Kidney epithelial cell (primary cell): ENCODE data around the gene SPSB2. TPM values are rescaled to one million over a fixed set of nuclear protein-coding genes. Genes with fewer than 3 reads are reported as not detected.

Experiments
- DNase-seq: peaks from one replicate; pipeline ENCODE4 v3.0.0-alpha.2; 2010; ENCODE audit warnings: low read depth
- H3K27me3 ChIP-seq: 2 replicates; pipeline ENCODE4 v1.6.0; 2011; ENCODE audit warnings: low read length; ENCODE audit not compliant: control insufficient read depth, insufficient read depth
- H3K36me3 ChIP-seq: 2 replicates; pipeline ENCODE4 v1.5.1; 2011; ENCODE audit warnings: low read length; ENCODE audit not compliant: control insufficient read depth, insufficient read depth
- H3K4me3 ChIP-seq: 2 replicates; pipeline ENCODE4 v1.5.1; 2011; ENCODE audit warnings: low read depth, mild to moderate bottlenecking, control low read depth, low read length
- CTCF ChIP-seq: IDR thresholded peaks from 2 replicates; pipeline ENCODE4 v1.5.1; 2011; ENCODE audit warnings: mild to moderate bottlenecking, moderate library complexity, low read length, control low read depth, inconsistent platforms; ENCODE audit not compliant: insufficient read depth, poor library complexity, severe bottlenecking
- total RNA-seq: library from RNA; depleted of rRNA; stranded (reverse); fragments of >200 nt; gene quantifications from 2 replicates; pipeline ENCODE4 v1.2.3, GENCODE V29; 2015

SPSB2 gene
- total RNA-seq, 1 donor from 2014 or later, result 10.1 TPM

- Histone ChIP-seq H3K27me3 (peaks cover 22% of the 10 kb centered on the region), H3K4me3 (no peak overlapping the region), H3K36me3 (no peaks in the 10 kb centered on the region)
- DNase-seq, result no peak
- no peak for TF ChIP-seq CTCF
Measured at GRCh38 chr12:6824085-6824775, 48.9 kb downstream of the SPSB2 start.

GRCh38 chr12:6823182-6824084, 49.7 kb downstream of the SPSB2 start:
- peaks cover 22% of the 10 kb centered on the region for H3K27me3 ChIP-seq
- no peak for TF ChIP-seq CTCF
- DNase-seq, result no peak
- no peaks in the 10 kb centered on the region for H3K36me3 ChIP-seq
- H3K4me3 ChIP-seq, result no peak overlapping the region

GRCh38 chr12:6822426-6823135, 50.5 kb downstream of the SPSB2 start:
- no peak for TF ChIP-seq CTCF
- H3K27me3 ChIP-seq, result peaks cover 22% of the 10 kb centered on the region
- no peak overlapping the region for H3K4me3 ChIP-seq
- H3K36me3 ChIP-seq, result no peaks in the 10 kb centered on the region
- no peak for DNase-seq

GRCh38 chr12:6821591-6822425, 51.3 kb downstream of the SPSB2 start, which contains the start of gene GPR162:
Gene GPR162, plus strand, starts transcription at chr12:6821821. Its CDS starts 2,078 bp downstream, at chr12:6823899.
- TF ChIP-seq CTCF, result no peak
- no peaks in the 10 kb centered on the region for H3K36me3 ChIP-seq
- H3K4me3 ChIP-seq, result peak within 1 kb of the TSS; percentile 45
- H3K27me3 ChIP-seq, result peaks cover 22% of the 10 kb centered on the region
- no peak for DNase-seq

Other genes with a start within 250 kb of the SPSB2 start
- 3.8 and 5.2 TPM in 2 replicates for gene LPAR5, start 237.3 kb downstream of the SPSB2 start, total RNA-seq
- 0.75 and 0.89 TPM in 2 replicates for gene ACRBP, start 225.9 kb downstream of the SPSB2 start, total RNA-seq
- gene ING4, start 210.2 kb downstream of the SPSB2 start, total RNA-seq, result 31.8 and 34.1 TPM in 2 replicates
- gene ZNF384, start 183.9 kb downstream of the SPSB2 start, total RNA-seq, result 34.0 and 36.6 TPM in 2 replicates
- 0.07 and 0.13 TPM in 2 replicates for gene PIANP, start 172.5 kb downstream of the SPSB2 start, total RNA-seq
- gene COPS7A, start 149.3 kb downstream of the SPSB2 start, total RNA-seq, result 65.2 and 69.1 TPM in 2 replicates
- 190 and 216 TPM in 2 replicates for gene MLF2, start 120.2 kb downstream of the SPSB2 start, total RNA-seq
- gene PTMS, start 106.9 kb downstream of the SPSB2 start, total RNA-seq, result 169 and 193 TPM in 2 replicates
- not detected in 2 replicates for gene LAG3, start 100.8 kb downstream of the SPSB2 start, total RNA-seq
- gene CD4, start 83.8 kb downstream of the SPSB2 start, total RNA-seq, result 0.08 TPM in 1 of 2 replicates, not detected in the other
- 0.21 and 0.75 TPM in 2 replicates for gene GPR162, start 51.5 kb downstream of the SPSB2 start, total RNA-seq
- 21.8 and 27.7 TPM in 2 replicates for gene P3H3, start 44.9 kb downstream of the SPSB2 start, total RNA-seq
- 0.34 and 0.38 TPM in 2 replicates for gene GNB3, start 32.4 kb downstream of the SPSB2 start, total RNA-seq
- gene CDCA3, start 22.0 kb downstream of the SPSB2 start, total RNA-seq, result 5.8 and 8.3 TPM in 2 replicates
- gene USP5, start 21.2 kb downstream of the SPSB2 start, total RNA-seq, result 70.1 and 77.2 TPM in 2 replicates
- gene TPI1, start 5.8 kb downstream of the SPSB2 start, total RNA-seq, result 499 and 519 TPM in 2 replicates
- 11.6 and 12.8 TPM in 2 replicates for gene LRRC23, start 31.5 kb upstream of the SPSB2 start, total RNA-seq
- 27.0 and 33.7 TPM in 2 replicates for gene ENO2, start 41.3 kb upstream of the SPSB2 start, total RNA-seq
- 32.7 and 38.6 TPM in 2 replicates for gene ATN1, start 54.7 kb upstream of the SPSB2 start, total RNA-seq
- not detected in 2 replicates for gene RNU7-1, start 70.5 kb upstream of the SPSB2 start, total RNA-seq
- 216 and 236 TPM in 2 replicates for gene C12orf57, start 70.7 kb upstream of the SPSB2 start, total RNA-seq
- gene PTPN6, start 78.1 kb upstream of the SPSB2 start, total RNA-seq, result 17.0 and 31.3 TPM in 2 replicates
- gene PHB2, start 97.4 kb upstream of the SPSB2 start, total RNA-seq, result 360 and 474 TPM in 2 replicates
- gene EMG1, start 97.6 kb upstream of the SPSB2 start, total RNA-seq, result 32.4 and 33.3 TPM in 2 replicates
- 11.8 and 12.5 TPM in 2 replicates for gene LPCAT3, start 145.2 kb upstream of the SPSB2 start, total RNA-seq
- gene C1S, start 187.4 kb upstream of the SPSB2 start, total RNA-seq, result 2.8 and 4.0 TPM in 2 replicates
- 7.5 and 13.5 TPM in 2 replicates for gene C1R, start 219.1 kb upstream of the SPSB2 start, total RNA-seq
- gene C1RL, start 235.9 kb upstream of the SPSB2 start, total RNA-seq, result 26.6 and 29.6 TPM in 2 replicates